NCI-H2227 treated with DMSO at 0.1 percent for 48 hours (cell line): ENCODE data around the gene RPL13.

Experiments
- DNase-seq: peaks from one replicate; lab custom pipeline; 2025; lab: John Stamatoyannopoulos, UW

The RPL13 gene

DNA sequence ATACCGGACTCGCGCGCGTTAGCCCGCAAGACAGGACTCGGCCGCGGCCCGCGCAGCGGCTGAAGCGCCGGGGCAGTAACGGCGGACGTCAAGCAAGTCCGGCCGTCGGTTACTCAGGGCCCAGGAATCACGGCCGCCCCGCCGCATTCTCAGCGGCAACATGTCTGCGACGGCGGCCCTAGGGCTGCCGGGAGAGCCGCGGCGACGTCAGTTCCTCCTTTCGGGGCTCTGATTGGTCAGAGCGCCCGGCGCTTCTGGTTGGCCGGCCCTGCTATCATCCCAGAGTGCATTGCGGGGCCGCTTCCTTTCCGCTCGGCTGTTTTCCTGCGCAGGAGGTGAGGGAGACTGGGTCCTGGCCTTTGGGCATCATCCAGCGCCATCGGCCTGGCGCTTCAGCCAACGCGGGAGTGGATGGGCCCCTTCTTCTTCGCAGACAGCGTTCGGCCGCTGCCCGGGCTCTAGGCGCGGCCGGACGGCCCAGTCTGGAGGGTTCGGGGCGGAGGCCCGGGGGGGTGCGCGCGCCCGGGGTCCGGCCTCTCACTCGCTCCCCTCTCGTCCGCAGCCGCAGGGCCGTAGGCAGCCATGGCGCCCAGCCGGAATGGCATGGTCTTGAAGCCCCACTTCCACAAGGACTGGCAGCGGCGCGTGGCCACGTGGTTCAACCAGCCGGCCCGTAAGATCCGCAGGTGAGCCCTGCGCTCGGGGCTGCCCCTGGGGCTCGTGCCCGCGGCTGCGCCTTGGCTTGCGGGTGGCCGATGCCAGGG lies at the start of gene RPL13:
Gene RPL13 (plus strand): TSS at position 305 of the 764 bp plus-strand sequence. CDS start 278 bp downstream, at position 583.
- peak; percentile 87 for DNase-seq

DNA sequence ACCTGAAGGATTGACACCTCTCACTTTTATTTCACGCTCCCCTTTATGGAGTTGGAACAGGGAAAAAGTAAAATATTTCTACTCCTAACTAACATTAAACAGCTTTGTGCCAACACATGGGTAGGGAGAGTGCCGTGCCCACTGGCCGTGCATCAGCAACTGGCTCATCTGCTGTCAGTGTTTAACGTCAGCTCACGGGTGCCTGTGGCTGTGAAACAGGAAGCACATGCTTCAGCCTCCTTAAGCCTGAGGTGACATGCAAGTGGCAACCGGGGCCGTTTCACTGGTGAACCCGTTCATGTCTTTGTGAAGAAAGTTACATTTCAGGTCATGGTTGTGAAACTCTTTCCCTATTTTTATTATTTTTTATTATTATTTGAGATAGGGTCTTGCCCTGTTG lies 49.1 kb upstream of the RPL13 start:
- DNase-seq = no peak

DNA sequence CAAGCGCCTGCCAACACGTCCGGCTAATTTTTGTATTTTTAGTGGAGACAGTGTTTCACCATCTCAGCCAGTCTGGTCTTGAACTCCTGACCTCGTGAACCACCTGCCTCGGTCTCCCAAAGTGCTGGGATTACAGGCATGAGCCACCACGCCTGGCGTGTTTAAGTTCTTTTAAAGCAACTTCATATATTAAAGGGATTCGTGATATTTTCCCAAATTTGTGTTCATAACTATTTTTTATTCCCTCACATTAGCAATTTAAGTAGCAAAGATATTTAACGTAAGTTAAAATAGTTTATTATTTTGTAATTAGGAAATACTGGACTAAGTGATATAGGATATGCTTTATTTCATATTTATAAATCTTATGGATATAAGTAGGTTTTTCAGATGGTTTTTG lies 48.0 kb upstream of the RPL13 start:
- no peak for DNase-seq

GRCh38 chr16:89517128-89517527 lies 43.4 kb upstream of the RPL13 start:
- DNase-seq = no peak

DNA sequence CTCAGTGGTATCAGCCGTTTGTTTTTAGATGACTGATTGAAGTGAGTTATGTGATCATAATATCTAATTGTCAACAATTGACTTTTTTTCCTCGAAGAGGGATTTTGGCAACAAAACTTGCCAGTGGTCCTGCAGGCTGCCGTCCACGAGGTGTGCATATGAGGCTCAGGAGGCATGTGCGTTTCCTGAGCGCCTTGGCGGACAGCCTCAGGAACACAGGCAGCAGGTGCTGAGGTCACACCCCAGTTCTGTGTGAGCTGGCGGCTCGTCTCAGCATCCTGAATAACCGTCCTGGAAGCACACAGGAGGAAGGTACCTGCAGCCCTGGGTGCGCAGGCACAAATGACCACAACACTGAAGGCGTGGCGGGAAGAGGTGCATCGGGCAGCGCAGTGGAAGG lies 40.6 kb upstream of the RPL13 start:
- DNase-seq = no peak

GRCh38 chr16:89522287-89522686 lies 38.2 kb upstream of the RPL13 start:
- DNase-seq = no peak

DNA sequence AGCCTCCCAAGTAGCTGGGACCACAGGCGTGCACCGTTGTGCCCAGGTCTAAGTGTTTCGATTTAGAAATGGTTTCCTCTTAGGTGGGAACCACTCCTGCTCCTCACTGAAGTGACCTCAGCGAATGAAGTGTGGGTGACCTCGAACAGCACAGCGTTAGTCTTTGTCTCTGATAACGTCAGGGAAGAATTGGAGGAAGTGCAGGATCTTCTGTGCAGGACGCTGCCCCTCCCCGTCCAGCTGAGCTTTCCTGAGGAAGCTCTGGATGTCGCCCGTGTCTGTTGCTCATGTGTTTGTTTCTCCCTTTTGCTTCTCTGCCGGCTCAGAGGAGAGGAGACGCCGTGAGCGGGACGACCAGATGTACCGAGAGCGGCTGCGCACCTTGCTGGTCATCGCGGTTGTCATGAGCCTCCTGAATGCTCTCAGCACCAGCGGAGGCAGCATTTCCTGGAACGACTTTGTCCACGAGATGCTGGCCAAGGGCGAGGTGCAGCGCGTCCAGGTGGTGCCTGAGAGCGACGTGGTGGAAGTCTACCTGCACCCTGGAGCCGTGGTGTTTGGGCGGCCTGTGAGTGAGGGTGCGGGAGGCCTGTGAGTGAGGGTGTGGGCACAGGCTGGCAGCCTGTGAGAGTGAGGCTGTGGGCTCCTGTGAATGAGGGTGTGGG lies 36.7 kb upstream of the RPL13 start:
- no peak for DNase-seq

- DNase-seq = no peak
These were observed 35.2 kb upstream of the RPL13 start for GRCh38 chr16:89525146-89525913.

DNA sequence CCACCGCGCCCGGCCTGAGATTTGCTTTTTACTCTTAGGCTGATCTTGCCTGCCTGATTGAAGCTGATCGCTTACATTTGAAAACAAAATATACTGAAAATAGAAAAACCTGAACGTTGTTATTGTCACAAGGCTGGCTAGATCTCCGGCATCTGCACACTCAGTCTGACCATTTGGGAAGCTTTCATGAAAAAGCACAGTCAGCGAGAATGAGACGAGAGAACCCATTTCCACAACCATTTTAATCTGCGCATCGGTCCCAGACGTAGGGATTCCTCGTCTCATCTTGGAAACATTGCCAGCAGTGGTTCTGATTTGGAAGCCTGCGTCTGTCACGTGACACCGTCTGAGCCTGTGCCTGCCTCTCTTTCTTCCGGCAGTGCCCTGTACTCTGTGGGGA lies 31.4 kb upstream of the RPL13 start:
- DNase-seq = no peak

DNA sequence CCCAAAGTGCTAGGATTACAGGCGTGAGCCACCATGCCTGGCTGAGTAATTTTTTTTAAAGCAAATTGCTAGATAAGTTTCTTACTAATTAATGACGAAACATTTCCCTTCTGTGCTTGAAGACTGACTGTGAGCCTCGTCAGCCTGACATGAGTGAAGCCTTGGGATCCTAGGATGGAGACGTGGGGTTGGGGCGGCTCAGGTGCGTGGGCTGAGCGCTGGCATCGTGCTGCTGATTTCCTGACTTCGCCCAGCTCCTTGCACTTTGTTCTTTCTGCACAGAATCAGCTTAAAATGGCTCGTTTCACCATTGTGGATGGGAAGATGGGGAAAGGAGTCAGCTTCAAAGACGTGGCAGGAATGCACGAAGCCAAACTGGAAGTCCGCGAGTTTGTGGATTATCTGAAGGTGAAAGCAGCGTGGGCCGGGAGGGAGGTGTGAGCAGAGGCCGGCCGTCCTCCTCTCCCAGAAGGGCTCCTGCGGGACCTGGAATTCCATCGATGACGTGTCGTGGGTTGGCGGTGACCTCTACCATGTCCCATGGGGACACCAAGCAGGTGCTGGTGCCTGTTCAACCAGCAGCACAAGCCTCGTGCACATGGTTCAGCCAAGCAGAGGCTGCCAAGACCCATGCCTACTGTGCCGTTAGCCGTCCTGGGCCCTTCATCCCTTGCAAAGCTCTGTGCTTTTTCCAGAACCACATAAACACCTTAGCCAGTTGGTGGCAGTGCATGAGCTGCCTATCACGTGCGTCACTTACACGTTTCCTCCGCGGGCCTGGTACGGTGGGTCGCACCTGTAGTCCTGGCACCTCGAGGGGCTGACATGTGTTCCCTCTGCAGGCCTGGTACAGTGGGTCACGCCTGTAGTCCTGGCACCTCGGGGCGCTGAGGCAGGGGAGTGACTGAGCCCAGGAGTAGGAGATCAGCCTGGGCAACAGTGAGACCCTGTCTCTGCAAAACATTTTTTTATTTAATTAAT lies 29.8 kb upstream of the RPL13 start:
- DNase-seq = no peak

- no peak for DNase-seq
These were observed 28.5 kb upstream of the RPL13 start for GRCh38 chr16:89531821-89532526.

DNA sequence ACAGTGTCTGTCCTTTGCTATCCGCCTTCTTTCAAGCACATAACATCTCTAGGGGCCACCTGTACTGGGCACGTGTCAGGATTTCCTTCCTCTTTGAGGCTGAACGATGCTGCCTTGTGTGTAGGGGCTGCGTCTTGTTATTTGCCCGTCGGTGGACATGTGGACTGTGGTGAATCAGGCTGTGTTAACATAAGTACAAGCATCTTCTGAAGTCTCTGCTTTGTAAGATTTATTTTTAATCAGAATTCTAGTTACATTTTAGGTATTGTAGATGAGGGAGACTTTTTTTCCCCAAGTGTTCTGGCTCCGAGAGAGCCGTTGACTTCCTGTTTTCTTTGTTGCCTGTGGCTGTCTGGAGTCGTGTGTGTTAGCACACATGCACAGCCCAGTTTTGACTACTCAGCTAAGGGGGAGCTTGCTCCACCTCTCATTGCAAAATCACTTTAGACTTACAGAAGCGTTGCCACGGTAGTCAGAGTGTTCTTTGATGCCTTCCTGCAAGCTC lies 26.2 kb upstream of the RPL13 start:
- no peak for DNase-seq

- no peak for DNase-seq
These were observed 24.1 kb upstream of the RPL13 start for GRCh38 chr16:89536371-89536770.

DNA sequence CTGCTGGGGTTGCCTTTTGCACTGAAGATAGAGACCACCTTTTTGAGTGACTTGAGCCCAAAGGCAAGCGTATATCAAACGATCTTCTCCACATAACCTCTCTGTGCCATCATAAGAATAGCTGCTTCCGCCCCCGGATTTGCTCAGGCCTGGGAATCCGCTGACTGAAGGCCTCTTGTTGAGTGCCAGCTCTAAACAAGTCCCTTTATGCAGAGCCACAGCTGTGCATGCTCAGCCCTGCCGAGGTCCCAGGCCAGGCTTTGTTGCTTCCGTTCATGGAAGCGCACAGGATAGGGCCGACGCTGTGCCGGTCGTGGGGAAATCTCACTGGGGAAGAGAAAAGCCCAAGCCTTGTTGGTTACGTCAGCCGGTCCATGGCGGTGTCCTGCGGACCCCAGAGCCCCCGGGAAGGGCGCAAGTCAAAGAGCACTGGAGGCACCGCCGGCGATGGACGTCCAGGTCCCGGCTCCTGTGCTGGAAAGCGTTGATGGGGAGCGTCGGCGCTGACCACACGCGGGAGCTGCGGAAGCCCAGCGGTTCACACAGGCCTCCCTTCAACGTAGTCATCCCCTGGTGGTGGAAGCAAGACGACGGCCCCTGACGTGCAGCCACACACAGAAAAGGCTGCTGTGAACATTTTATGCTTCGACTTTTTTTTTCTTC lies 23.5 kb upstream of the RPL13 start:
- no peak for DNase-seq

DNA sequence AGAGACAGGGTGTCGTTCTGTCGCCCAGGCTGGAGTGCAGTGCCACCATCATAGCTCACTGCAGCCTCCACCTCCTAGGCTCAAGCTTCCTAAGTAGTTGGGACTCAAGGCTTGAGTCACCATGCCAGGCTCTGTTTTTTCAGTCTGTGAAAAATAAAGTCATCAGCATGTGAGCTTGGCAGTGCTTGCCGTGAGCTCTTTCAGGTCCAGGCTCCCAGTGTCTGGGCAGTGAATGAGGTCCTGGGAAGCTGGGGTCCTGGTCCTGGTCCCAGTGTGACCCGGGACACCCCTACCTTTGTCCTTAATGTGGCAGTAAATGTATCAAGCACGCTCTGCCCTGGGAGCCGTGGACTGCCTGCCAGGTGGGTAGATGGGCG lies 22.9 kb upstream of the RPL13 start:
- no peak for DNase-seq

GRCh38 chr16:89538286-89538685 lies 22.2 kb upstream of the RPL13 start:
- no peak for DNase-seq

DNA sequence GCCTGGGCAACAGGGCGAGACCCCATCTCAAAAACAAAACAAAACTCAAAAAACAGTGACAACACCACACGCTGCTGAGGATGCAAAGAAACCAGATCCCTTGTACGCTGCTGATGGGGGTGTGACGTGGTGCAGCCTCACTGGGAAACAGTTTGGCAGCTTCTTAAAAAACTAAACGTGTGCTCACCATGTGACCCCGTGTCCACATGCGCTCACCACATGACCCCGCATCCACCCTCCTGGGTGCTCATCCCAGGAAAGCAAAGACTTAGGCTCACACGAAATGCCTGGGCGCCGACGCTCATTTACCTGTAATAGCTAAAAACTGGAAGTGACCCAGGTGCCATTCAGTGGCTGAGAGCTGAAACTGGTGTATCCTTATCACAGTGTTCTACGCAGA lies 19.9 kb upstream of the RPL13 start:
- DNase-seq = no peak

DNA sequence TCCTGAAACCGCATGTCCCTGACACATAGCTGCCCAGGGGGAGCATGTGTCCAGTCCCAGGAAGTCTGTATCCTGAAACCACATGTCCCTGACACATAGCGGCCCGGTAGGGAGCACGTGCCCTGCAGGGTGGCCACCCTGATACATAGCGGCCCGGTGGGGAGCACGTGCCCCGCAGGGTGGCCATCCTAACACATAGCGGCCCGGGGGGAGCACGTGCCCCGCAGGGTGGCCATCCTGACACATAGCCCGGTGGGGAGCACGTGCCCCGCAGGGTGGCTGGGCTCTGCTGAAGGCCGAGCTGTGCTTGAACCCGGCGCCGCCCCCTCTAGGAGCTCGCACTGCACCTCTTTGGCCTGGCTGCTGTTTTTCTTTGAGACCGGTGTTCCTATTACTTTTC lies 18.7 kb upstream of the RPL13 start:
- no peak for DNase-seq

DNA sequence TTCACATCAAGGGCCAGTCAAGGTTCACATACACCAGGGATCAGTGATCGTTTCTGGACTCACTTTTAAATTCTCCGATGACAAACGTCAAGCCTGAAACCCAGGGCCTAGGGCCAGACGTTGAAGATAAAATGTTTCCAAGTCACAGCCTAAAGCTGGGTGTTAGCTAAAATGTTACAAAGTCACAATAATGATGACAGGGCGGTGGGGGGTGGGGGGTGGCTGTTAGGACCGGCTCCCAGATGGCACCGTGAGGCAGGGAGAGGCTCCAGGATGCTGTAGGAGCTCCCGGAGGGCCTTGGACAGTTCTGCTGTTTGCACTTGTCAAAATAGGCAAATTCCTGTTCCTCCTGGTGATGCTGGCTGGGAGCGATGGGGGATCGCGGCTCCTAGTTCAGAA lies 16.4 kb upstream of the RPL13 start:
- DNase-seq = no peak

DNA sequence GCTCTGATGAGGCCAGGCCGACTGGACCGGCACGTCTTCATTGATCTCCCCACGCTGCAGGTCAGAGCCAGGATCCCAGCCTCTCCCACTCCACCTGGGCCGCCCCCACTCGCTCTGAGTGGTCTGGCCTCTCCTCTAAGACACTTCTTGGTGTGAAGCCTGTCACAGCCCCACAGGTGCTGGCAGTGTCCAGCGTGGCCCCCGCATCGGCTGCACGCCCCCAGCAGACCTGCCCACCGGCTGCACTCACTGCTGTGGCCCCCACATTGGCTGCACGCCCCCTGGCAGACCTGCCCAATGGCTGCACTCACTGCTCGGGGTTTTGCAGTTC lies 15.8 kb upstream of the RPL13 start:
- DNase-seq = no peak
